Liver (tissue), 9 donors: ENCODE data around the gene RPL10. TPM values are rescaled to one million over a fixed set of nuclear protein-coding genes. Genes with fewer than 3 reads are reported as not detected.

Experiments used
- DNase-seq: peaks from one replicate; pipeline ENCODE4 v3.0.0-alpha.2; 2017; ENCODE audit warnings: low spot score
- H3K27ac ChIP-seq, 2 donors: one replicate each; pipeline ENCODE4 v1.7.0; 2013; ENCODE audit warnings: inconsistent platforms in 2 of 2, low read length in 2 of 2, control low read depth in 1 of 2, low read depth in 1 of 2, mild to moderate bottlenecking in 1 of 2
- H3K27me3 ChIP-seq, 4 donors: one replicate each; pipeline versions ENCODE4 v1.6.1 to v1.7.0; 2013; ENCODE audit warnings: low read length in 3 of 4, inconsistent platforms in 1 of 4, mild to moderate bottlenecking in 1 of 4, moderate library complexity in 1 of 4; ENCODE audit not compliant: control insufficient read depth in 4 of 4, insufficient read depth in 4 of 4
- H3K36me3 ChIP-seq, 4 donors: one replicate each; pipeline versions ENCODE4 v1.6.1 to v1.7.0; 2013; ENCODE audit warnings: low read length in 3 of 4, mild to moderate bottlenecking in 3 of 4, low read depth in 1 of 4, moderate library complexity in 1 of 4; ENCODE audit not compliant: control insufficient read depth in 4 of 4, insufficient read depth in 3 of 4
- H3K4me1 ChIP-seq, 4 donors: one replicate each; pipeline versions ENCODE4 v1.6.1 to v1.7.0; 2013; ENCODE audit warnings: low read length in 3 of 4, mild to moderate bottlenecking in 3 of 4, moderate library complexity in 1 of 4; ENCODE audit not compliant: control insufficient read depth in 4 of 4, insufficient read depth in 4 of 4
- H3K4me3 ChIP-seq, 3 donors: one replicate each; pipeline versions ENCODE4 v1.6.1 to v1.7.0; 2013; ENCODE audit warnings: low read length in 3 of 3, control low read depth in 1 of 3, low read depth in 1 of 3, mild to moderate bottlenecking in 1 of 3
- H3K9ac ChIP-seq, 2 donors: one replicate each; pipeline ENCODE4 v1.7.0; 2013; ENCODE audit warnings: low read length in 2 of 2, mild to moderate bottlenecking in 2 of 2, moderate library complexity in 2 of 2, control low read depth in 1 of 2, low read depth in 1 of 2
- H3K9me3 ChIP-seq, 4 donors: one replicate each; pipeline versions ENCODE4 v1.6.1 to v1.7.0; 2013; ENCODE audit warnings: low read length in 3 of 4; ENCODE audit not compliant: control insufficient read depth in 4 of 4
- ATF3 ChIP-seq: IDR thresholded peaks from 2 replicates; pipeline ENCODE4 v1.6.1; 2016; ENCODE audit warnings: antibody characterized with exemption
- EGR1 ChIP-seq, 2 donors: IDR thresholded peaks; 2 replicates each; pipeline ENCODE4 v1.6.1; 2016 to 2018; ENCODE audit warnings: antibody characterized with exemption in 2 of 2, low read depth in 2 of 2
- FOXA1 ChIP-seq: IDR thresholded peaks from 2 replicates; pipeline ENCODE4 v1.6.1; 2016; ENCODE audit warnings: antibody characterized with exemption
- FOXA2 ChIP-seq: IDR thresholded peaks from 2 replicates; pipeline ENCODE4 v1.6.1; 2016; ENCODE audit warnings: antibody characterized with exemption
- GABPA ChIP-seq, 2 donors: IDR thresholded peaks in 1 of 2; conservative IDR thresholded peaks in 1 of 2; 2 replicates each; pipeline ENCODE4 v1.6.1; 2016; ENCODE audit warnings: antibody characterized with exemption in 2 of 2, mild to moderate bottlenecking in 1 of 2, moderate library complexity in 1 of 2
- HNF4A ChIP-seq, 2 donors: conservative IDR thresholded peaks; 2 replicates each; pipeline ENCODE4 v1.6.1; 2016; ENCODE audit warnings: antibody characterized with exemption in 2 of 2, mild to moderate bottlenecking in 2 of 2
- HNF4G ChIP-seq: IDR thresholded peaks from 2 replicates; pipeline ENCODE4 v1.6.1; 2016; ENCODE audit warnings: antibody characterized with exemption
- JUND ChIP-seq, 2 donors: IDR thresholded peaks; 2 replicates each; pipeline ENCODE4 v1.6.1; 2016; ENCODE audit warnings: antibody characterized with exemption in 2 of 2
- NR2F2 ChIP-seq: IDR thresholded peaks from 2 replicates; pipeline ENCODE4 v1.6.1; 2016; ENCODE audit warnings: antibody characterized with exemption
- RAD21 ChIP-seq, 2 donors: IDR thresholded peaks; 2 replicates each; pipeline ENCODE4 v1.6.1; 2016; ENCODE audit warnings: antibody characterized with exemption in 2 of 2, mild to moderate bottlenecking in 2 of 2
- REST ChIP-seq: IDR thresholded peaks from 2 replicates; pipeline ENCODE4 v1.6.1; 2016; ENCODE audit warnings: antibody characterized with exemption, mild to moderate bottlenecking
- RXRA ChIP-seq, 2 donors: IDR thresholded peaks; 2 replicates each; pipeline ENCODE4 v1.6.1; 2017 to 2018; ENCODE audit warnings: antibody characterized with exemption in 2 of 2, mild to moderate bottlenecking in 1 of 2
- SP1 ChIP-seq: IDR thresholded peaks from 2 replicates; pipeline ENCODE4 v1.6.1; 2018; ENCODE audit warnings: antibody characterized with exemption, mild to moderate bottlenecking
- TAF1 ChIP-seq: conservative IDR thresholded peaks from 2 replicates; pipeline ENCODE4 v1.6.1; 2016; ENCODE audit warnings: antibody characterized with exemption, mild to moderate bottlenecking
- YY1 ChIP-seq: IDR thresholded peaks from 2 replicates; pipeline ENCODE4 v1.6.1; 2016; ENCODE audit warnings: antibody characterized with exemption, mild to moderate bottlenecking
- ZBTB33 ChIP-seq: IDR thresholded peaks from 2 replicates; pipeline ENCODE4 v1.6.1; 2016; ENCODE audit warnings: antibody characterized with exemption
- WGBS: extraction: QIAGEN DNeasy Blood & Tissue Kit; methylation state at CpG from one replicate; pipeline ENCODE4 v1.1.7; 2013; 5-methylcytosine and 5-hydroxymethylcytosine counted together
- polyA plus RNA-seq, 2 donors: library from polyadenylated mRNA; stranded (reverse) in 1 of 2; unstranded in 1 of 2; fragments of 200-250 nt in 1 of 2; fragments of >200 nt in 1 of 2; fragmentation: Nextera tagmentation in 1 of 2; extraction: Ambion mirVana in 1 of 2; gene quantifications; one replicate each; pipeline versions ENCODE4 v1.2.1 to v1.2.3, GENCODE V29; 2013 to 2015
- total RNA-seq, 2 donors: library from RNA; depleted of rRNA; stranded (reverse); fragments of >200 nt; gene quantifications; one replicate each; pipeline ENCODE4 v1.2.3, GENCODE V29; 2014
- TF ChIP-seq, protein P1 (sequence below): fragments of 150-350 bp; IDR thresholded peaks from 2 replicates; pipeline ENCODE4 v1.5.1; 2017; ENCODE audit warnings: improper control_type of control experiment, low read depth, low read length; ENCODE audit not compliant: missing input control
- TF ChIP-seq, protein P2 (sequence below): IDR thresholded peaks from 2 replicates; pipeline ENCODE4 v1.6.1; 2016; ENCODE audit warnings: antibody characterized with exemption
- donor health status: healthy.
- donor health status: healthy.
- donor health status: healthy.
- donor health status: healthy.
- donor health status: healthy.

The RPL10 gene
- total and polyA plus RNA-seq, 4 donors = 446 to 1,644 (median 1,423) TPM

GRCh38 chrX:154355094-154355775, 42.9 kb upstream of the RPL10 start:
- Histone ChIP-seq H3K27ac (no peak overlapping the region), H3K36me3 (peaks cover 0 to 6% (median 5%) of the 10 kb centered on the region in 4 donors)

More at GRCh38 chrX:154355094-154355775, 42.9 kb upstream of the RPL10 start:
- Histone ChIP-seq H3K9ac (no peak overlapping the region), H3K4me1 (peaks cover 5 to 32% (median 9%) of the 10 kb centered on the region in 4 donors), H3K27me3 (no peaks in the 10 kb centered on the region), H3K9me3 (no peaks in the 10 kb centered on the region), H3K4me3 (no peak overlapping the region)
- DNase-seq = no peak
- WGBS = 88% methylated on average over 30 of the region's 30 CpGs
- TF ChIP-seq, protein P1, sequence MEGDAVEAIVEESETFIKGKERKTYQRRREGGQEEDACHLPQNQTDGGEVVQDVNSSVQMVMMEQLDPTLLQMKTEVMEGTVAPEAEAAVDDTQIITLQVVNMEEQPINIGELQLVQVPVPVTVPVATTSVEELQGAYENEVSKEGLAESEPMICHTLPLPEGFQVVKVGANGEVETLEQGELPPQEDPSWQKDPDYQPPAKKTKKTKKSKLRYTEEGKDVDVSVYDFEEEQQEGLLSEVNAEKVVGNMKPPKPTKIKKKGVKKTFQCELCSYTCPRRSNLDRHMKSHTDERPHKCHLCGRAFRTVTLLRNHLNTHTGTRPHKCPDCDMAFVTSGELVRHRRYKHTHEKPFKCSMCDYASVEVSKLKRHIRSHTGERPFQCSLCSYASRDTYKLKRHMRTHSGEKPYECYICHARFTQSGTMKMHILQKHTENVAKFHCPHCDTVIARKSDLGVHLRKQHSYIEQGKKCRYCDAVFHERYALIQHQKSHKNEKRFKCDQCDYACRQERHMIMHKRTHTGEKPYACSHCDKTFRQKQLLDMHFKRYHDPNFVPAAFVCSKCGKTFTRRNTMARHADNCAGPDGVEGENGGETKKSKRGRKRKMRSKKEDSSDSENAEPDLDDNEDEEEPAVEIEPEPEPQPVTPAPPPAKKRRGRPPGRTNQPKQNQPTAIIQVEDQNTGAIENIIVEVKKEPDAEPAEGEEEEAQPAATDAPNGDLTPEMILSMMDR = no peak
- TF ChIP-seq FOXA1 (no peak), YY1 (no peak), REST (no peak), FOXA2 (no peak), ATF3 (no peak), NR2F2 (no peak), RXRA (IDR thresholded peaks at IDR 0.05) (no peak), HNF4G (no peak), SP1 (no peak), HNF4A (conservative IDR thresholded peaks at IDR 0.05) (no peak), GABPA (IDR thresholded peaks at IDR 0.05 in 1 of 2, conservative IDR thresholded peaks at IDR 0.05 in 1 of 2) (no peak), TAF1 (no peak), EGR1 (IDR thresholded peaks at IDR 0.05; ENCODE audit: low read depth in 2 of 2) (no peak), ZBTB33 (no peak), JUND (IDR thresholded peaks at IDR 0.05) (no peak), RAD21 (IDR thresholded peaks at IDR 0.05) (no peak)
- TF ChIP-seq, protein P2, sequence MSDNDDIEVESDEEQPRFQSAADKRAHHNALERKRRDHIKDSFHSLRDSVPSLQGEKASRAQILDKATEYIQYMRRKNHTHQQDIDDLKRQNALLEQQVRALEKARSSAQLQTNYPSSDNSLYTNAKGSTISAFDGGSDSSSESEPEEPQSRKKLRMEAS = no peak
